ENCODE measurements around the gene ITPR3.

Gene ITPR3

DNA sequence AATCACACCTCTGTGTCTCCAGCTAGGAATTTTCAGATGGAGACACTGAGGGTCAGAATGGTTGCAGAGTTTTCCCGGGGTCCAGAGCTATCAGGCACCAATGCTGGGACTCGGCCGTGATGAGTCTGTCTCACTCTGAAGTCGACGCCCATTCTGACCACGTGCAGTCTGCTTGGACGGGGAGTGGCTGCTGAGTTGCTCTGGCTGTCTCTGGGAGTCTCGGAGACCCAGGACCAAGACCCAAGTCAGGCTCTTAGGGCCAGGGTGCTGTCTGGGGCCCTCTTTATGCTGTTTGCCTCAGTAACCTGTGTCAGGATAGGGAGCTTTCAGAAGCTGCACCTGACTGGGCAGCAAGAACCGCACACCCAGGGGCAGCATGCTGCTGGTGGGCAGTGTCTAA, 121.0 kb downstream of the ITPR3 start:
- no peak for DNase-seq

DNA sequence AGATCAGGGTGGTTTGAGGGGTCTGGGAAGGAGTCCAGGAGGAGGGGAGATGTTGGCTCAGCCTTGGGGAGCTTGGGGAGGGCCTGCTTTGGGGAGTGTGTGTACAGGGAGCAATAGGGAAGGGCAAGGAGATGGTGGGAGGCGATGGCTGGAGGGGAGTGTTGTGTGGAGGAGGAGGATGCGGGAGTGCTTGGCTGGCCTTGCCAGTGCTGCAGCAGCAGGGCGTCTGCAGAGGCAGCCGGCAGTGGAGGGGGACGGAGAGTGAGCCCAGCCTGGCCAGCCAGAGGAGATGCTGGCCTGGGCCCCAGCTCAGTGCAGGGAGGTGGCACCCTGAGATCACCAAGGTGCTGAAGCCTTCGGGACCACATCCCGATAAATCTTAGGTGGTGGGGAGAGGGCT, 121.7 kb downstream of the ITPR3 start:
- DNase-seq: no peak

DNA sequence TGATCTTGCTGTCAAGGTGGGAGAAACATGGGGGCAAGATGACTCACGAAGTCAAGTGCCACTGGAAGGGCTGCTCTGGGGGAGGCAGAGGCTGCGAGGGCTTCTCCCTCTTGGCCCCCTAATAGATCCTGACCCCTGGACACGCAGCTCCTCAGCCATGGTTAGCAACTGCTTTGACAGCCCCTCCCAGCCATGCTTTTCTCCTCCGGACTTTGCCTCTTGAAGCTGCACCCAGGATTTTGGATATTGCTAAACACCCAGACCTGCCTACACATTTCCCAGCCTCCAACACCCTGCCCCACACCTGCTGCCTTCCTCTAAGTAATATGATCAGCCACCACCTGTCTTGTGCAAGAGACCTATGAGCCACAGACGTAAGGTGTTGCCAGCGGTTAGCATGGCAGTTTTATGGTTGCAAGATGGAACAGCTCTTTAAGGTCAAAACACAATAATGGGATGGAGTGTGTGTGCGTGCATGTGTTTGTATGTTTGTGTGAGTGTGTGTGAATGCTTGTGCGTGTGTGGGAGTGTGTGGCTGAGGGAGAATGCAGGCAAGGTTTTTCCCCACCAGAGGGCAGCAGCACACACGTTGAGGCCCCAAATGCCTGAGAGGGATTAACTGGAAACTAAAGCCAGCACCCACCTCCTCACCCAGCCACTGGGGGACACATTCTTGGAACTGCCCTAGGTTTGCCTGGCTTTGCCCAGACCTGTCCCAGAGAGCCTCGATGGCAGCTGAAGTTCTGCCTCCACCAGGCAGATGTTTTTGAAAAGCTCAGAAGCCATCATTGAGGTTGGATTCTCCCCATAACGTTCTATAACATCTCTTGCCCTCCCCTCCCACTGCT, 123.1 kb downstream of the ITPR3 start:
- DNase-seq: peak; percentile 80 to 81

DNA sequence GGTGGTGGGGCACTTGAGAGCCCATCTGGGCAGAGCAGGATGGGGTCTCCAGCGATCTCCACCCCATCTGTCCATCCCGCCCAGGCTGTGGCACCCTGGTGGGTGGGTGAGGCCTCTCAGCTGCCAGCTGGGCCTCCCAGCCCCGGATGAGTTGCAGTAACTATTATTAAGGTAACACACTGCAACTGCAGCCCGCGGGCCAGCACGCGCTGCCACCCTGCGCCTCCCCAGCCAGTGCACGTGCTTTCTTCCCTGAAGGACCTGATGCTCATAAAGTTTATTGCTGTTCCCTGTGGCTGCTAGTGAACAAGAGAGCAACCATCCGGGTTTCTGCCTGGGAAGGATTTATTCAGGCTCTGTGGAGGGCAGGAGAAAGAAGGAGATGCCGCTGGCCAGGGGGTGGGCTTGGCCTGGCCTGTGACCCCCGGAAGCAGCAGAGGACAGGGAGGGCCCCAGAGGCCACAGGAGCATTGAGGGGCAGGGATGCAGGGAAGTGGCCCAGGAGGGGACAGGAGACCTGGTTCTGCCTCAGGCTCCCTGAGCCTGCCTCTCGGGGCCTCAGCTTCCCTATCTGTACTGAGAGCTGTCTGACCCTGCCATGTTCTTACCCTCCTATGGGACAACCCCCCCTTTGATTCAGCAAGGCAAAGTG, 123.9 kb downstream of the ITPR3 start:
- no peak for DNase-seq

DNA sequence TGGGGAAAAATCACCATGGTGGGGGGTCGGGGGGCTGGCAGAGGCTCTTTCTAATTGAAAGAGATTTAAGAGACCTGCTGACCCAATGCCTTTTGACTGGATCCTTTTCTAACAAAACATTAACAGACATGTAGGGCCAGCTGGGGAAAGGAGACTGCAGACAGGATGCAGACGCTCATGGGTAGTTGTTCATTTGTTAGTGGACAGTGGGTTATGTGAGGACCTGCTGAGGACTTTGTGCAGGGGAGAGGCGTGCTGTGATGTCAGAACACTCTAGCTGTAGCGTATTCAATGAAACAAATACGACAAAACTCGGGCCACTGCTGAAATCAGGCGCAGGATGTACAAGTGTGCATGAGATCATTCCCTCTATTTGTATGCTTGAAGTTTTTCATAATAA, 124.4 kb downstream of the ITPR3 start:
- no peak for DNase-seq
